A549 (cell line): ENCODE measurements around the gene INO80D. TPM values are rescaled to one million over a fixed set of nuclear protein-coding genes. Genes with fewer than 3 reads are reported as not detected.
"Not testable (repeated sequence)": the region's sequence is repeated elsewhere in the genome, so short reads cannot be mapped to it uniquely, and the experiment has no call there.

Experiments
- ATAC-seq, 2 experiments: fragments of 200-7000 bp in 1 of 2; fragments of >200 bp in 1 of 2; cut with Nextera tagmentation in 1 of 2; cut with Tn5 transposase in 1 of 2; 3 replicates each; pipeline versions ENCODE4 v1.8.0 to v1.9.1; 2018 to 2020; ENCODE audit warnings: mild to moderate bottlenecking in 1 of 2, moderate library complexity in 1 of 2
- CTCF ChIA-PET: fragments of 300-600 bp; sonication (Branson Sonifier 250); formaldehyde crosslinking; extraction: SDS; loops from one replicate; lab custom pipeline; 2021; ENCODE audit warnings: antibody characterized with exemption, inconsistent platforms; lab: Yijun Ruan, JAX
- POLR2A ChIA-PET: fragments of 350-600 bp; formaldehyde crosslinking; extraction: SDS; loops from one replicate; lab custom pipeline; 2021; ENCODE audit warnings: antibody characterized with exemption, inconsistent platforms; lab: Yijun Ruan, JAX
- DNase-seq, 2 experiments: peaks; one replicate each; pipeline versions ENCODE4 v3.0.0 to v3.0.0-alpha.2; 2011 to 2016; ENCODE audit warnings: low read depth in 1 of 2, low spot score in 1 of 2
- FAIRE-seq: peaks from 2 replicates; lab custom pipeline; 2011; peaks lifted over from hg19 to GRCh38; lab: Jason Lieb, UNC
- H3K27ac ChIP-seq, 2 experiments: fragments of >200 bp; sonication (Bioruptor Twin); formaldehyde crosslinking; 3 replicates each; pipeline ENCODE4 v1.5.1; 2016 to 2017
- H3K4me1 ChIP-seq: fragments of >200 bp; sonication (Bioruptor Twin); formaldehyde crosslinking; 3 replicates; pipeline ENCODE4 v1.6.1; 2016
- H3K4me2 ChIP-seq: fragments of >200 bp; sonication (Bioruptor Twin); formaldehyde crosslinking; 3 replicates; pipeline ENCODE4 v1.6.1; 2016
- H3K4me3 ChIP-seq: fragments of >200 bp; sonication (Bioruptor Twin); formaldehyde crosslinking; 3 replicates; pipeline ENCODE4 v1.5.1; 2016
- H3K9me3 ChIP-seq: fragments of >200 bp; sonication (Bioruptor Twin); formaldehyde crosslinking; 3 replicates; pipeline ENCODE4 v1.6.1; 2016
- CEBPB ChIP-seq, 2 experiments: fragments of >200 bp in 1 of 2; sonication (Bioruptor Twin) in 1 of 2; formaldehyde crosslinking in 1 of 2; IDR thresholded peaks; 2 replicates each; pipeline ENCODE4 v1.6.1; 2012 to 2016
- HOXA7 ChIP-seq: fragments of 250-450 bp; sonication (Bioruptor Pico); IDR thresholded peaks from 2 replicates; pipeline ENCODE4 v1.5.0; 2020; ENCODE audit warnings: mild to moderate bottlenecking, moderate library complexity
- JUN ChIP-seq, 2 experiments: fragments of >200 bp; sonication (Bioruptor Twin); formaldehyde crosslinking; IDR thresholded peaks; 2 replicates in 1 of 2; 3 replicates in 1 of 2; pipeline ENCODE4 v1.6.1; 2016 to 2017
- MAX ChIP-seq: IDR thresholded peaks from 2 replicates; pipeline ENCODE4 v1.6.1; 2012
- MAZ ChIP-seq: fragments of 150-350 bp; IDR thresholded peaks from 2 replicates; pipeline ENCODE4 v1.6.1; 2014; ENCODE audit warnings: antibody characterized with exemption, low read depth, low read length, borderline replicate concordance
- PHF8 ChIP-seq: fragments of 200-600 bp; sonication (generic); IDR thresholded peaks from 2 replicates; pipeline ENCODE4 v1.6.1; 2016; ENCODE audit warnings: low read depth, mild to moderate bottlenecking, antibody characterized with exemption, moderate library complexity, borderline replicate concordance
- TFCP2L1 ChIP-seq: fragments of 250-450 bp; sonication (Bioruptor Pico); IDR thresholded peaks from 2 replicates; pipeline ENCODE4 v1.5.0; 2021; ENCODE audit warnings: mild to moderate bottlenecking
- WGBS: methylation state at CpG from one replicate; pipeline ENCODE4 v1.1.6; 2017; ENCODE audit errors: missing lambda C conversion rate; 5-methylcytosine and 5-hydroxymethylcytosine counted together
- polyA plus RNA-seq, 4 experiments: library from polyadenylated mRNA; depleted of rRNA in 3 of 4; stranded (reverse); fragments of >200 nt; fragmentation: RNase III in 1 of 4; extraction: RNeasy Plus Mini Kit Qiagen cat#74134 plus additional on column Dnase treatment in 1 of 4; gene quantifications; 2 replicates in 3 of 4; 3 replicates in 1 of 4; pipeline ENCODE4 v1.2.3, GENCODE V29; 2011 to 2017

Gene INO80D
- polyA plus RNA-seq, 2 of the 4 experiments (the other 2 are of a cell fraction) = 1.4 to 5.0 TPM

GRCh38 chr2:205977699-205978098 is 108.3 kb downstream of the INO80D start:
- H3K9me3 ChIP-seq, ATAC-seq, POLR2A ChIA-PET, H3K4me3 ChIP-seq, FAIRE-seq, DNase-seq, H3K4me2 ChIP-seq: not testable (repeated sequence)
- WGBS = 90% methylated on average over 7 of the region's 7 CpGs
- CTCF ChIA-PET = interaction anchor here (1.2 kb wide), 1 partner anchor 29 kb away, joined by 4 read pairs; no protein-coding TSS in a partner anchor
- H3K27ac ChIP-seq = peak overlapping the region in 1 of 2 experiments; percentile 83; a peak in 3 of 6 replicates
- H3K4me1 ChIP-seq = peaks cover 27% of the 10 kb centered on the region

GRCh38 chr2:205976934-205977659 is 108.9 kb downstream of the INO80D start:
- DNase-seq, H3K4me2 ChIP-seq, H3K9me3 ChIP-seq, H3K4me3 ChIP-seq, POLR2A ChIA-PET, FAIRE-seq, ATAC-seq: not testable (repeated sequence)
- Histone ChIP-seq H3K4me1 (peaks cover 27% of the 10 kb centered on the region), H3K27ac (peak overlapping the region in 1 of 2 experiments; percentile 83; a peak in 4 of 6 replicates)
- WGBS = 94% methylated on average over 28 of the region's 39 CpGs
- CTCF ChIA-PET = interaction anchor here (1.2 to 2.0 kb wide), 2 partner anchors 29 kb away, joined by 4 to 5 read pairs; no protein-coding TSS in a partner anchor

GRCh38 chr2:205976120-205976814 is 109.7 kb downstream of the INO80D start:
- ChIA-PET CTCF (interaction anchor here (2.0 kb wide), 1 partner anchor 28 kb away, joined by 5 read pairs; no protein-coding TSS in a partner anchor), POLR2A (no interaction called here)
- H3K9me3 ChIP-seq = no peaks in the 10 kb centered on the region
- 0 out of 2 replicates have a peak, but pooled peaks have one; percentile 0 for TF ChIP-seq MAX
- TF ChIP-seq PHF8 = no peak
- ATAC-seq (no peak), FAIRE-seq (no peak), DNase-seq (no peak)
- no peak overlapping the region for H3K4me3 ChIP-seq
- 89% methylated on average over 19 of the region's 19 CpGs for WGBS
- H3K27ac ChIP-seq = peak overlapping the region; percentile 72 to 83
- peaks cover 27% of the 10 kb centered on the region for H3K4me1 ChIP-seq
- no peak overlapping the region; the same call in 2 of the 3 replicates for H3K4me2 ChIP-seq

- Histone ChIP-seq H3K4me1 (peaks cover 27% of the 10 kb centered on the region), H3K9me3 (no peaks in the 10 kb centered on the region), H3K4me3 (peak overlapping the region; percentile 0; the same call in 1 of the 3 replicates), H3K27ac (peak overlapping the region; percentile 72 to 83), H3K4me2 (peak overlapping the region; percentile 67)
- CTCF ChIA-PET = interaction anchor here (1.0 to 2.0 kb wide), 2 partner anchors 27 to 49 kb away, joined by 3 to 5 read pairs; no protein-coding TSS in a partner anchor
- TF ChIP-seq JUN (IDR thresholded peaks at IDR 0.05) = 0 out of 5 replicates have a peak, but pooled peaks have one; percentile 19 to 35
- 0 out of 2 replicates have a peak, but pooled peaks have one; percentile 3 for TF ChIP-seq MAX
- no peak for TF ChIP-seq HOXA7 (CRISPR knock-in tag)
- no peak for TF ChIP-seq CEBPB (IDR thresholded peaks at IDR 0.05)
- no peak for TF ChIP-seq MAZ
- TF ChIP-seq, all 56 proteins: peak for 2
- WGBS = 17% methylated on average over 5 of the region's 5 CpGs
- POLR2A ChIA-PET = no interaction called here
- ATAC-seq = peak; percentile 96 to 97
- peak; percentile 77 for FAIRE-seq
- peak; percentile 64 to 85 for DNase-seq
Measured at GRCh38 chr2:205975082-205975949, 110.7 kb downstream of the INO80D start.

- POLR2A ChIA-PET = no interaction called here
- no peak for FAIRE-seq
- H3K4me1 ChIP-seq = peaks cover 27% of the 10 kb centered on the region
- no peak overlapping the region for H3K4me3 ChIP-seq
- CTCF ChIA-PET = interaction anchor here (0.6 kb wide), 1 partner anchor 1411 kb away, joined by 3 read pairs; no protein-coding TSS in a partner anchor
- TF ChIP-seq TFCP2L1 = no peak
- H3K4me2 ChIP-seq = no peak overlapping the region; the same call in 2 of the 3 replicates
- WGBS = 75% methylated on average over 1 of the region's 1 CpG
- H3K9me3 ChIP-seq = no peaks in the 10 kb centered on the region
- ATAC-seq = no peak
- H3K27ac ChIP-seq = peak overlapping the region; percentile 25 to 83; a peak in 3 of 6 replicates
- DNase-seq = no peak
Measured at GRCh38 chr2:205972113-205972512, 113.9 kb downstream of the INO80D start.
